Measurements from ENCODE around the gene MET. TPM values are rescaled to one million over a fixed set of nuclear protein-coding genes. Genes with fewer than 3 reads are reported as not detected.

Gene MET
- total and polyA plus RNA-seq, 2 of the 13 experiments (the other 11 are each of a cell fraction or from before 2014, with no cell fraction given) = 21.8 to 31.5 TPM

DNA sequence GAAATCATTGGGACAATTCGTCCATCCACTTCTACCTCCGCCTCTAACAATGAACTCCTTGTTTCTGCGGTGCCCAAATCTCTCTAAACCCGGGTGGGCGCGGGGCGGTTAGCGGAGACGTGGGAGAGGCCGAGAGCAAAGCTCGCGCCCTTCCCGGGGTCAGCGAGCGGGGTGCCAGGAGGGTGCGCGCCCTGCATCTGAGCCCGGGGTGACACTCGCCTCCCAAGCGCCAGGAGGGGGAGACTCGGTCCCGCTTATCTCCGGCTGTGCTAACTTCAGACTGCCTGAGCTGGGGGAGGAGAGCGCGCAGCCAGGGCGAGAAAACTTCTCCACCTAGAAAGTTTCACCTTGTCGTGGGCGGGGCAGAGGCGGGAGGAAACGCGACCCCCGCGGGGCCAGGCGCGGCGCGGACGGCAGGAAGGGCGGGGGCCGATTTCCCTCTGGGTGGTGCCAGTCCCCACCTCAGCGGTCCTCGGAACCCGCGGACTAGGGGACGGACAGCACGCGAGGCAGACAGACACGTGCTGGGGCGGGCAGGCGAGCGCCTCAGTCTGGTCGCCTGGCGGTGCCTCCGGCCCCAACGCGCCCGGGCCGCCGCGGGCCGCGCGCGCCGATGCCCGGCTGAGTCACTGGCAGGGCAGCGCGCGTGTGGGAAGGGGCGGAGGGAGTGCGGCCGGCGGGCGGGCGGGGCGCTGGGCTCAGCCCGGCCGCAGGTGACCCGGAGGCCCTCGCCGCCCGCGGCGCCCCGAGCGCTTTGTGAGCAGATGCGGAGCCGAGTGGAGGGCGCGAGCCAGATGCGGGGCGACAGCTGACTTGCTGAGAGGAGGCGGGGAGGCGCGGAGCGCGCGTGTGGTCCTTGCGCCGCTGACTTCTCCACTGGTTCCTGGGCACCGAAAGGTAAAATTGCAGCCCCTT lies at the start of gene MET (continued):
- TF ChIP-seq, protein P1, sequence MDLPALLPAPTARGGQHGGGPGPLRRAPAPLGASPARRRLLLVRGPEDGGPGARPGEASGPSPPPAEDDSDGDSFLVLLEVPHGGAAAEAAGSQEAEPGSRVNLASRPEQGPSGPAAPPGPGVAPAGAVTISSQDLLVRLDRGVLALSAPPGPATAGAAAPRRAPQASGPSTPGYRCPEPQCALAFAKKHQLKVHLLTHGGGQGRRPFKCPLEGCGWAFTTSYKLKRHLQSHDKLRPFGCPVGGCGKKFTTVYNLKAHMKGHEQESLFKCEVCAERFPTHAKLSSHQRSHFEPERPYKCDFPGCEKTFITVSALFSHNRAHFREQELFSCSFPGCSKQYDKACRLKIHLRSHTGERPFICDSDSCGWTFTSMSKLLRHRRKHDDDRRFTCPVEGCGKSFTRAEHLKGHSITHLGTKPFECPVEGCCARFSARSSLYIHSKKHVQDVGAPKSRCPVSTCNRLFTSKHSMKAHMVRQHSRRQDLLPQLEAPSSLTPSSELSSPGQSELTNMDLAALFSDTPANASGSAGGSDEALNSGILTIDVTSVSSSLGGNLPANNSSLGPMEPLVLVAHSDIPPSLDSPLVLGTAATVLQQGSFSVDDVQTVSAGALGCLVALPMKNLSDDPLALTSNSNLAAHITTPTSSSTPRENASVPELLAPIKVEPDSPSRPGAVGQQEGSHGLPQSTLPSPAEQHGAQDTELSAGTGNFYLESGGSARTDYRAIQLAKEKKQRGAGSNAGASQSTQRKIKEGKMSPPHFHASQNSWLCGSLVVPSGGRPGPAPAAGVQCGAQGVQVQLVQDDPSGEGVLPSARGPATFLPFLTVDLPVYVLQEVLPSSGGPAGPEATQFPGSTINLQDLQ (CRISPR knock-in tag; IDR thresholded peaks at IDR 0.05) = peak; percentile 91
- TF ChIP-seq CHCHD3 (CRISPR knock-in tag; IDR thresholded peaks at IDR 0.05) (0 out of 2 replicates have a peak, but pooled peaks have one; percentile 49), ZFP37 (CRISPR knock-in tag; IDR thresholded peaks at IDR 0.05; ENCODE audit: borderline replicate concordance) (no peak), ZNF234 (CRISPR knock-in tag; conservative IDR thresholded peaks at IDR 0.05) (0 out of 2 replicates have a peak, but pooled peaks have one; percentile 83), FOXC1 (CRISPR knock-in tag; IDR thresholded peaks at IDR 0.05; ENCODE audit: borderline replicate concordance) (peak; percentile 50; the same call in 1 of the 2 replicates), NPAS2 (CRISPR knock-in tag; IDR thresholded peaks at IDR 0.05; ENCODE audit: borderline replicate concordance) (no peak), ZFP82 (CRISPR knock-in tag; IDR thresholded peaks at IDR 0.05; ENCODE audit: borderline replicate concordance) (0 out of 2 replicates have a peak, but pooled peaks have one; percentile 89), CCAR2 (optimal IDR thresholded peaks at IDR 0.05; ENCODE audit: low read depth, low read length) (no peak), TBP (CRISPR knock-in tag; IDR thresholded peaks at IDR 0.05) (no peak), ZNF331 (CRISPR knock-in tag; IDR thresholded peaks at IDR 0.05) (peak; percentile 60), JUNB (CRISPR knock-in tag; IDR thresholded peaks at IDR 0.05; ENCODE audit: borderline replicate concordance) (peak; percentile 67; the same call in 1 of the 2 replicates), ZNF33A (CRISPR knock-in tag; IDR thresholded peaks at IDR 0.05; ENCODE audit: borderline replicate concordance) (no peak), ZNF780A (CRISPR knock-in tag; IDR thresholded peaks at IDR 0.05) (peak; percentile 76; the same call in 1 of the 2 replicates), GZF1 (CRISPR knock-in tag; IDR thresholded peaks at IDR 0.05) (peak; percentile 37; the same call in 1 of the 2 replicates), ZNF260 (CRISPR knock-in tag; IDR thresholded peaks at IDR 0.05; ENCODE audit: borderline replicate concordance, low read depth) (no peak), KDM4B (CRISPR knock-in tag; IDR thresholded peaks at IDR 0.05) (no peak; the same call in 1 of the 2 replicates), SCMH1 (CRISPR knock-in tag; IDR thresholded peaks at IDR 0.05; ENCODE audit: borderline replicate concordance) (no peak), ZNF598 (CRISPR knock-in tag; IDR thresholded peaks at IDR 0.05; ENCODE audit: borderline replicate concordance) (no peak), ZNF703 (CRISPR knock-in tag; IDR thresholded peaks at IDR 0.05; ENCODE audit: borderline replicate concordance) (peak; percentile 77; the same call in 1 of the 2 replicates)
- TF ChIP-seq, protein P2, sequence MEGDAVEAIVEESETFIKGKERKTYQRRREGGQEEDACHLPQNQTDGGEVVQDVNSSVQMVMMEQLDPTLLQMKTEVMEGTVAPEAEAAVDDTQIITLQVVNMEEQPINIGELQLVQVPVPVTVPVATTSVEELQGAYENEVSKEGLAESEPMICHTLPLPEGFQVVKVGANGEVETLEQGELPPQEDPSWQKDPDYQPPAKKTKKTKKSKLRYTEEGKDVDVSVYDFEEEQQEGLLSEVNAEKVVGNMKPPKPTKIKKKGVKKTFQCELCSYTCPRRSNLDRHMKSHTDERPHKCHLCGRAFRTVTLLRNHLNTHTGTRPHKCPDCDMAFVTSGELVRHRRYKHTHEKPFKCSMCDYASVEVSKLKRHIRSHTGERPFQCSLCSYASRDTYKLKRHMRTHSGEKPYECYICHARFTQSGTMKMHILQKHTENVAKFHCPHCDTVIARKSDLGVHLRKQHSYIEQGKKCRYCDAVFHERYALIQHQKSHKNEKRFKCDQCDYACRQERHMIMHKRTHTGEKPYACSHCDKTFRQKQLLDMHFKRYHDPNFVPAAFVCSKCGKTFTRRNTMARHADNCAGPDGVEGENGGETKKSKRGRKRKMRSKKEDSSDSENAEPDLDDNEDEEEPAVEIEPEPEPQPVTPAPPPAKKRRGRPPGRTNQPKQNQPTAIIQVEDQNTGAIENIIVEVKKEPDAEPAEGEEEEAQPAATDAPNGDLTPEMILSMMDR (CRISPR knock-in tag; IDR thresholded peaks at IDR 0.05) = peak; percentile 97
- TF ChIP-seq, protein P3, sequence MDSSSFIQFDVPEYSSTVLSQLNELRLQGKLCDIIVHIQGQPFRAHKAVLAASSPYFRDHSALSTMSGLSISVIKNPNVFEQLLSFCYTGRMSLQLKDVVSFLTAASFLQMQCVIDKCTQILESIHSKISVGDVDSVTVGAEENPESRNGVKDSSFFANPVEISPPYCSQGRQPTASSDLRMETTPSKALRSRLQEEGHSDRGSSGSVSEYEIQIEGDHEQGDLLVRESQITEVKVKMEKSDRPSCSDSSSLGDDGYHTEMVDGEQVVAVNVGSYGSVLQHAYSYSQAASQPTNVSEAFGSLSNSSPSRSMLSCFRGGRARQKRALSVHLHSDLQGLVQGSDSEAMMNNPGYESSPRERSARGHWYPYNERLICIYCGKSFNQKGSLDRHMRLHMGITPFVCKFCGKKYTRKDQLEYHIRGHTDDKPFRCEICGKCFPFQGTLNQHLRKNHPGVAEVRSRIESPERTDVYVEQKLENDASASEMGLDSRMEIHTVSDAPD (CRISPR knock-in tag; IDR thresholded peaks at IDR 0.05) = no peak
- TF ChIP-seq, protein P4, sequence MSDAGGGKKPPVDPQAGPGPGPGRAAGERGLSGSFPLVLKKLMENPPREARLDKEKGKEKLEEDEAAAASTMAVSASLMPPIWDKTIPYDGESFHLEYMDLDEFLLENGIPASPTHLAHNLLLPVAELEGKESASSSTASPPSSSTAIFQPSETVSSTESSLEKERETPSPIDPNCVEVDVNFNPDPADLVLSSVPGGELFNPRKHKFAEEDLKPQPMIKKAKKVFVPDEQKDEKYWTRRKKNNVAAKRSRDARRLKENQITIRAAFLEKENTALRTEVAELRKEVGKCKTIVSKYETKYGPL (CRISPR knock-in tag; IDR thresholded peaks at IDR 0.05) = no peak

Data from HepG2 (cell line).